Adipocyte (in vitro differentiated cells): ENCODE data around the gene EFNA5.
A peak's percentile ranks its signal among the peaks of the same experiment; 100 is the strongest.

Source experiments
- DNase-seq: peaks from one replicate; pipeline ENCODE4 v3.0.0-alpha.2; 2015; ENCODE audit warnings: low read depth
- H3K27me3 ChIP-seq: replicated peaks from 2 replicates; pipeline ENCODE4 v1.7.0; 2013; ENCODE audit warnings: mild to moderate bottlenecking, low read length, moderate library complexity; ENCODE audit not compliant: control insufficient read depth, insufficient read depth
- H3K36me3 ChIP-seq: 2 replicates; pipeline ENCODE4 v1.7.0; 2013; ENCODE audit warnings: low read length, mild to moderate bottlenecking, moderate library complexity; ENCODE audit not compliant: control insufficient read depth, insufficient read depth, severe bottlenecking
- H3K4me1 ChIP-seq: 2 replicates; pipeline ENCODE4 v1.7.0; 2013; ENCODE audit warnings: mild to moderate bottlenecking, low read length, moderate library complexity; ENCODE audit not compliant: control insufficient read depth, insufficient read depth
- H3K4me3 ChIP-seq: 2 replicates; pipeline ENCODE4 v1.7.0; 2013; ENCODE audit warnings: mild to moderate bottlenecking, low read length, moderate library complexity
- H3K9ac ChIP-seq: 2 replicates; pipeline ENCODE4 v1.7.0; 2013; ENCODE audit warnings: mild to moderate bottlenecking, low read length, moderate library complexity
- H3K9me3 ChIP-seq: 2 replicates; pipeline ENCODE4 v1.7.0; 2013; ENCODE audit warnings: mild to moderate bottlenecking, low read length, moderate library complexity; ENCODE audit not compliant: control insufficient read depth

EFNA5 gene

GRCh38 chr5:107524111-107524510 is 146.6 kb downstream of the EFNA5 start:
- Histone ChIP-seq H3K27me3 (no peaks in the 10 kb centered on the region), H3K4me1 (peaks cover 17% of the 10 kb centered on the region), H3K4me3 (no peak overlapping the region), H3K9me3 (no peaks in the 10 kb centered on the region), H3K36me3 (no peaks in the 10 kb centered on the region), H3K9ac (no peak overlapping the region)
- DNase-seq, result no peak

GRCh38 chr5:107523029-107523680 is 147.6 kb downstream of the EFNA5 start:
- H3K9ac ChIP-seq, result no peak overlapping the region
- H3K4me1 ChIP-seq, result peaks cover 17% of the 10 kb centered on the region
- no peaks in the 10 kb centered on the region for H3K27me3 ChIP-seq
- no peaks in the 10 kb centered on the region for H3K9me3 ChIP-seq
- no peak overlapping the region for H3K4me3 ChIP-seq
- H3K36me3 ChIP-seq, result no peaks in the 10 kb centered on the region
- peak; percentile 25 for DNase-seq

DNA sequence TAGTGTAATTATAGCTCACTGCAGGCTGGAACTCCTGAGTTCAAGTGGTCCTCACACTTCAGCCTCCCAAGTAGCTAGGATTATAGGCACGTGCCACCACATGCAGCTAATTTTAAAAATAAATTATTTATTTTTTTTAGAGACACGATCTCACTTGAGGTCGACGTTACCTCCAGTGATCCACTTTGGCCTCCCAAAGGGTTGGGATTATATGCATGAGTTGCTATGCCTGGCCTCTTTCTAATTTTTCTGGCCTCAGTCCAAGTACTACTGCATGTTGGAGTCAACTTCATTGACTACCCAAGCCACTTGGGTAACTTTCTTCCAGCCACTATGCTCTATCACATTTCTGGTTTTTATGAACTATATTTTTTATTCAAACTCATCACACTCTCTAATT is 148.3 kb downstream of the EFNA5 start:
- no peak for DNase-seq
- Histone ChIP-seq H3K27me3 (no peaks in the 10 kb centered on the region), H3K9ac (no peak overlapping the region), H3K4me1 (peaks cover 17% of the 10 kb centered on the region), H3K36me3 (no peaks in the 10 kb centered on the region), H3K9me3 (no peaks in the 10 kb centered on the region), H3K4me3 (no peak overlapping the region)

DNA sequence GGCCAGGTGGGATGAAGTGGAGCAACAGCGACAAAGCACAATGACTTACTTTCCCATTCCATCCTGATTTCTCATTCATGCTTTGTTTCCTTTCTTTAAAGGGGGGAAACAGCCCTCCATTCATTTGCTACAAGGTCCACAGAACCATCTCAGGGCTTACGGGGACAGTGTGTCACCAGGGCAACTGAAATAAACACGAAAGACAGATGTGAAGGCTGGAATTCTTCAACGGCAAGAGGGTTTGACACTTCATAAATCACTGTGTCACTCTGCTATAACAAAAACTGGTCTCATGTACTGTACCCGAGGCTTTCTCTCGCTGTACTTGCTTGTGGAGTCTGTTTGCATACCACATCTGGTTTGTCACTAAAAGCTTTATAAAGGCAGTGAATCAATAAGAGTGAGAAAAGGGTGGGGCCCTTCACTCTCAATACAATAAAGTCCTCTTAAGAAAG is 150.8 kb downstream of the EFNA5 start:
- H3K36me3 ChIP-seq, result no peaks in the 10 kb centered on the region
- H3K4me3 ChIP-seq, result no peak overlapping the region
- no peak overlapping the region for H3K9ac ChIP-seq
- H3K9me3 ChIP-seq, result no peaks in the 10 kb centered on the region
- peaks cover 7% of the 10 kb centered on the region for H3K4me1 ChIP-seq
- DNase-seq, result no peak
- H3K27me3 ChIP-seq, result no peaks in the 10 kb centered on the region

- H3K9ac ChIP-seq, result no peak overlapping the region
- no peak for DNase-seq
- H3K9me3 ChIP-seq, result no peaks in the 10 kb centered on the region
- no peaks in the 10 kb centered on the region for H3K27me3 ChIP-seq
- H3K36me3 ChIP-seq, result no peaks in the 10 kb centered on the region
- H3K4me3 ChIP-seq, result no peak overlapping the region
- peaks cover 7% of the 10 kb centered on the region for H3K4me1 ChIP-seq
These were observed 152.1 kb downstream of the EFNA5 start for GRCh38 chr5:107518616-107519015.

- no peaks in the 10 kb centered on the region for H3K27me3 ChIP-seq
- H3K9ac ChIP-seq, result no peak overlapping the region
- H3K36me3 ChIP-seq, result no peaks in the 10 kb centered on the region
- H3K4me1 ChIP-seq, result peaks cover 5% of the 10 kb centered on the region
- DNase-seq, result no peak
- H3K4me3 ChIP-seq, result no peak overlapping the region
- H3K9me3 ChIP-seq, result no peaks in the 10 kb centered on the region
These were observed 152.5 kb downstream of the EFNA5 start for GRCh38 chr5:107518190-107518589.

DNA sequence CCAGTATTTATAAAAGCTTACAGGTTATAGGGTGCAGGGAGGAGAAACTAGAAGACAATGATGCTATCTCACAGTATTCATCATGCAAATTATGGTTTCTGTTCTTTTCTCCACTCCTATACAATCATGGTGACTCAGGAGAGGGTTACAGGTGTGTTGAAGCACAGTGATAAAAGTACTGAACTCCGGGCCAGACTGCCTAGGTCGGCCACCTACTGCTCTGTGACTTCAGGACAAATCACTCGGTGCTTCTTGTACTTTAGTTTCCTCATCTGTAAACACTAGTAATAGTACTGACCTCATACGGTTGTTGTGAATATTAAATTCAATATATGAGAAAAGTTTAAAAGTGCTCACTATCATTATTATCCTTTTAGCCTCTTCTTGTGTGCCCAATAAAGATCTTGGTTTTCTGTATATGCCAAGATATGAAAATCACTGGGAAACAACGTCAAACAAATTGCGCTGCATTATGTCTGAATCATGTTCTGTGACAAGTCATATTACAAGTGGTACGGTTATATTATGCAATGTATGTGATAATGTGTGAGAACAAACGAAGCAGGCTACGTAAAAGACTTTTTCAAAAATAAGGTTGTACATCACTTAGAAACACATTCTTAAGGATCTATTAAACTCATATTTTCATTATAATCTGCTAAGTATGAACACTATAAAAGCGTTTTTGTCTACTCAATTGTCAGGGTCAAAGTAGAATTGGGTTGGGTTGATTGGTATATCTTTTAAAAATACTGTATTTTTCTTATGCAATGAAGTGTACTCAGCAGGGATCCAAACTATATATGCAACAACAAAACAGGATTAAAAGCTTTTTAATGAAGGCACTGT is 153.3 kb downstream of the EFNA5 start:
- H3K4me1 ChIP-seq, result peaks cover 5% of the 10 kb centered on the region
- H3K36me3 ChIP-seq, result no peaks in the 10 kb centered on the region
- no peak overlapping the region for H3K9ac ChIP-seq
- no peaks in the 10 kb centered on the region for H3K9me3 ChIP-seq
- H3K27me3 ChIP-seq, result no peaks in the 10 kb centered on the region
- DNase-seq, result no peak
- H3K4me3 ChIP-seq, result no peak overlapping the region

GRCh38 chr5:107516452-107517184 is 154.1 kb downstream of the EFNA5 start:
- Histone ChIP-seq H3K4me3 (no peak overlapping the region), H3K9me3 (no peaks in the 10 kb centered on the region), H3K27me3 (no peaks in the 10 kb centered on the region), H3K9ac (no peak overlapping the region), H3K36me3 (no peaks in the 10 kb centered on the region), H3K4me1 (peaks cover 5% of the 10 kb centered on the region)
- DNase-seq, result peak; percentile 77

DNA sequence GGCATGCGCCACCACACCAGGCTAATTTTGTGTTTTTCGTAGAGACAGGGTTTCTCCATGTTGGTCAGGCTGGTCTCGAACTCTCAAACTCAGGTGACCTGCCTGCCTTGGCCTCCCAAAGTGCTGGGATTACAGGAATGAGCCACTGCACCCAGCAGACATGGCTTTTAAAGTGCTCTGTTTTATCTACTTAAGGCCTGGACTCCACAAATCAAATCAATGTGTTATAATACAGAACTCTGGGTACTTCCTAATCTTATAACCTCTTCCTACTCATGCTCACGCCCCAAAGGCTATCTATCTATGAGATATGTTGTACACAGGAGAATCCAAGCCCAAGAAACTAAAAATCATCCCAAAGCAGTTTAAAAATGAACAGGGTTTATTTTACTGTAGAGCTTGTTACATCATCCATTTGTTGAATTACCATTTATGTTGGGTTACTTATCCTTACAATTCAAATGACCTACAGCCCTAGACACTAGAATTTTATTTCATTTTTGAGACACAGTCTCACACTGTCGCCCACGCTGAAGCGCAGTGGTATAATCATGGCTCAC is 155.1 kb downstream of the EFNA5 start:
- no peaks in the 10 kb centered on the region for H3K9me3 ChIP-seq
- H3K27me3 ChIP-seq, result no peaks in the 10 kb centered on the region
- H3K4me3 ChIP-seq, result no peak overlapping the region
- H3K4me1 ChIP-seq, result peaks cover 5% of the 10 kb centered on the region
- no peaks in the 10 kb centered on the region for H3K36me3 ChIP-seq
- DNase-seq, result no peak
- H3K9ac ChIP-seq, result no peak overlapping the region

DNA sequence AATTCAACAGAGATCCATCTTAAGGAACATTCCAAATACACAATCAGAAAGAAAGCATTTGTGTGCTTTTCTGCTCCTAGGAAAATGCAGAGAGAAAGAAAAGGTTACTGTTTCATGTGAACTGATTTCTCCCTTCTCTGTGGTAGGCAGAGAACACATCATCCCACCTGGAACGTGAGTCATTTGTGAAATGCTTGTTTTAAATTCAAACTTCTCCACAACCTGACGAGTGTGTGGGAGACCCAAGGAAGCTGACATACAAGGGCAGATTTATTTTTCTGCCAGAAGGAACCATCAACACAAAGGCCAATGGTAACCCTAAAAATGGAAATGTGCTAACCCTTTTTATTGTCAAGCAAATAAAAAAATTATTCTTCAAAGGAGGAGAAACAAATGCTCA is 156.4 kb downstream of the EFNA5 start:
- Histone ChIP-seq H3K4me3 (no peak overlapping the region), H3K4me1 (no peaks in the 10 kb centered on the region), H3K36me3 (no peaks in the 10 kb centered on the region), H3K27me3 (no peaks in the 10 kb centered on the region), H3K9ac (no peak overlapping the region), H3K9me3 (no peaks in the 10 kb centered on the region)
- no peak for DNase-seq
